NCI-H2107 treated with DMSO at 0.1 percent for 48 hours (cell line): ENCODE measurements around the gene CPLX3.

Experiments used
- DNase-seq: peaks from one replicate; lab custom pipeline; 2025; ENCODE audit not compliant: unreplicated experiment; lab: John Stamatoyannopoulos, UW

The CPLX3 gene

DNA sequence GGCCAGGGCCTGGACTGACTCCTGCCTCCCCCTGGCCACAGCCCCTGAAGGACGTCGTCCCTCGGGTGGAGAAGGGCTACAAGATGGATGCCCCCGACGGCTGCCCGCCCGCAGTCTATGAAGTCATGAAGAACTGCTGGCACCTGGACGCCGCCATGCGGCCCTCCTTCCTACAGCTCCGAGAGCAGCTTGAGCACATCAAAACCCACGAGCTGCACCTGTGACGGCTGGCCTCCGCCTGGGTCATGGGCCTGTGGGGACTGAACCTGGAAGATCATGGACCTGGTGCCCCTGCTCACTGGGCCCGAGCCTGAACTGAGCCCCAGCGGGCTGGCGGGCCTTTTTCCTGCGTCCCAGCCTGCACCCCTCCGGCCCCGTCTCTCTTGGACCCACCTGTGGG, 24.1 kb upstream of the CPLX3 start:
- DNase-seq: no peak

DNA sequence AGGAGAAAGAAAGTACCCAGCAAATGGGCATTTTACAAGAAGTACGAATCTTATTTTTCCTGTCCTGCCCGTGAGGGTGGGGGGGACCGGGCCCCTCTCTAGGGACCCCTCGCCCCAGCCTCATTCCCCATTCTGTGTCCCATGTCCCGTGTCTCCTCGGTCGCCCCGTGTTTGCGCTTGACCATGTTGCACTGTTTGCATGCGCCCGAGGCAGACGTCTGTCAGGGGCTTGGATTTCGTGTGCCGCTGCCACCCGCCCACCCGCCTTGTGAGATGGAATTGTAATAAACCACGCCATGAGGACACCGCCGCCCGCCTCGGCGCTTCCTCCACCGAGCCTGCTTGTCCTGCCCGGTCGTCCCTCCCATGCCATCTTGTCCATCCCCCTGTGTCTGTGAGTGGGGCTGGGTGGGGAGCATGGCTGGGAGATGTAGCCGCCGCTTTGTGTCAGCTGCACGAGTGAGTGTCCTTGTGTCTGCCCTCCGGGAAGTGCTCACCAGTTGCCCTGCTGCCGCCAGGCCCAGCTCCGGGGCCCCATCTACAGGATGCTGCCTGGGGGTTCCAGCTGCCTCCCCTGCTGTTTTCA, 23.5 kb upstream of the CPLX3 start:
- no peak for DNase-seq

DNA sequence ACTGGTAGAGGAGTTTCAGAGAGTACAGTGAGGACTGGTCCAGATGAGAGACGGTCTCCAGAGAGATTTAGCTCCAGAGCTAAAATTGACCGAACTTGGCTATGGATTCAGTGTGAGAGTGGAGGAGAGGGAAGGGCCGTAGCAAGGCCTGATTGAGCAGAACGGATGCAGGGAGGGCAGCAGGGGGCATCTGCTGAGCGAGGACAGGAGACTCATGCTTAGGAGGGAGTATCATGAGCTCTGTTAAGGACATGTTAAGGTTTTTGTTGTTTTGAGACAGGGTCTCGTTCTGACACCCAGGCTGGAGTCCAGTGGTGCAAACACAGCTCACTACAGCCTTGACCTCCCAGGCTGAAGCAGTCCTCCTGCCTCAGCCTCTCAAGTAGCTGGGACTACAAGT, 21.5 kb upstream of the CPLX3 start:
- no peak for DNase-seq

DNA sequence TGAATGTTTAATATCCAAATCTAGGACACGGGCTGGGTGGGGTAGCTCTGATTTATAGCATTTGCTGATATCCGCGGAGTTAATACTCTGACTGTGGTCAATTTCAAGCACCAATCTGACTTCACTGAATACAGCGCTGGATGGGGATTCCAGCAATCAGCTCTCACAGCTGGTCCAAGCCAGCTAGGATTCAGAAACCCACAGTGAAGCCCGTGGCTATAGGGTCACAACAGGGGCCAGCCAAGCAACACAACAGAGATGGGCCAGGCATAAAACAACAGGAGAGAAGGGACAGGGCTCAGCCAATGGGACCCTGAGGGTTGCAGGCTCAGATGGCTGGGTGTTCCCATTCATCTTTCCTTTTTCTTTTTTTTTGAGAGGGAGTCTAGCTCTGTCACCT, 19.1 kb upstream of the CPLX3 start:
- no peak for DNase-seq

DNA sequence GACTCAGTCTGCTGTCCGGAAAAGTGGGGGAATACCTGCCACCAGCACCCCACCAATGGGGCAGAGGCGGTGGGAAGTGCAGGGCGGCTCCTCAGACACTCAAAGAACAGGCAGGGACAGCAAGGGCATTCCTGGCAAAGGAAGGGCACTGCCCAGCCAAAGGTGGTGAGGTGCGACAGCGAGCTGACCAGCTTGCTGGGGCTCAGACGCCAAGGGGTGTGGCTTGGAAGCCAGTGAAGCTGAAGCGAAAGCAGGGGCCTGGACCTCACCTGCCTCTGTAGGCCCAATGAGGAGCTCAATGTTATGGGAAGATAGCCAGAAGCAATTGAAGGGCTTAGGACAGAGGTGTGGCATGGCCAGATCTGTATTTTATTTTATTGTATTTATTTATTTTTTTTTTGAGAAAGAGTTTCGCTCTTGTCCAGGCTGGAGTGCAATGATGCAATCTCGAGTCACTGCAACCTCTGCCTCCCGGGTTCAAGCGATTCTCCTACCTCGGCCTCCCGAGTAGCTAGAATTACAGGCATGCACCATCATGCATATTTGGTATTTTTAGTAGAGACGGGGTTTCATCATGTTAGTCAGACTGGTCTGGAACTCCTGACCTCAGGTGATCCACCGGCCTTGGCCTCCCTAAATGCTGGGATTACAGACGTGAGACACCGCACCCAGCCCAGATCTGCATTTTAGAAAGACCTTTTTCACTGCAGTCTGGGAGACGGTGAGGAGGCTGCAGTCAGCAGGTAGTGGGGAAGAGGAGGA, 18.2 kb upstream of the CPLX3 start:
- DNase-seq: no peak

DNA sequence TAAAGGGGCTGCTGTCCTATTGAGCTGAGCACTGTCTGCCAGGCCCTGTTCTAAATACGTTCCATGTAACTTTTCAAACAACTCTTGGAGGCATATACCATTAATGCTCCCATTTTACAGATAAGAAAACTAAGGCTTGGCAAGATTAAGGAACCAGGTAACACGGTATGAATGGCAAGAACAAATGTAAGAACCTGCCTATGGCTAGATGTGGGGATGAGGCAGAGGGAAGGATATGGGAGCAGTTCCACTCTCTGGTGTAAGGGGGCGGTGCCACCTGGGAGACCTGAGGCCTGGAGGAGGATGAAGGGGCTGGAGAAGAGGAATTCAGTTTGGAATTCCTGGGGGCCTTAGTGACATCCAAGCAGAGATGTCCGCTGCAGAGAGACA, 17.6 kb upstream of the CPLX3 start:
- DNase-seq: no peak

DNA sequence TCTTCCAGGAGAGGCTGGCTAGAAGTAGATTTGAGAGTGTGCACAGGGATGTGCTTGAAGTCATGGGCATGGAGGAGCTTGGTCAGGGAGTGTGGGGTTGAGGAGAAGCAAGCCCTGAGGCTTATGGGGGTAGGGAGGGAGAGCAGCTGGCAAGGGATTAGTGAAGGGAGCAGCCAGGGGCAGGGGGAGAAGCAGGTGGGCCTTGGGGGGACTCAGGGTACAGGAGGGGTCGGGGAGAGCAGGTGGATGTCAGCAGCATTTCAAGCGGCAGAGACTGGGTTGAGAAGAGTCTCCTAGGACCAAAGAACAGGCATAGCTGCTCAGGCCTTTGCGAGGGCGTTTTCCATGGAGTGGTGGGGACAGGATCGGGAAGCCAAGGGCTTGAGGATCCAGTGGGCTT, 17.2 kb upstream of the CPLX3 start:
- DNase-seq: no peak

DNA sequence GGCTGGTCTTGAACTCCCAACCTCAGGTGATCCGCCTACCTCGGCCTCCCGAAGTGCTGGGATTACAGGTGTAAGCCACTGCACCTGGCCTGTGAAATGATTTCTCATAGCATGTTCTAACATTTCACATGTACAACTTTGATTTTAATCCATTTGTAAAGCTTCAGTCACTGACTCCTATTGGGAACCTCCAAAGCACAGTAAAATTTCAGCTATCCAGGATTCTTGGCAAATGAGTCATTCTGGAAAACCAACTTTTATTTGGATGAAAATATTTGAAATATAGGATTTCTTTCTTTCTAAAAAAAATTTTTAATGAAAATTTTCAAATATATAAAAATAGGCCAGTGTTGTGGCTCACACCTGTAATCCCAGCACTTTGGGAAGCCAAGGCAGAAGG, 16.5 kb upstream of the CPLX3 start:
- DNase-seq: no peak

DNA sequence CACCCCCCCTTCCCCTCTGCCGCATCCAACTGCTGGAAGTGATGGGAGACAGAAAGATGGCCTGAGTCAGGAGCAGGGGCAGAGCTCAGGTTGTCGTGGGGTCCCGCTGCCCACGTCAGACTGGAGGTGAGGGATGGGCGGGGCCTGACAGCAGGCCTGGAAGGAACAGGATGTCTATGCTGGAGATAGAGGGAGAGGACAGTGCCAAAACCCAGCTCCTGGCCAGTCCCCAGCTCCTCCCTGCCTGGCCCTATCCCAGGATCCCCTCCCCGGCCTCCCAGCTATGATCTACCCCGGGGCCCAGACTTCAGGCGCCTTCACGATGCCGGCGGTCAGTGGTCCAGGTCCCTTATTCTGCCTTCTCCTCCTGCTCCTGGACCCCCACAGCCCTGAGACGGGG, 13.9 kb upstream of the CPLX3 start, which contains the start of gene LMAN1L:
TSS of gene LMAN1L (plus strand) at position 303 of the 400 bp plus-strand sequence. CDS start at position 323, 20 bp downstream.
- DNase-seq: no peak

DNA sequence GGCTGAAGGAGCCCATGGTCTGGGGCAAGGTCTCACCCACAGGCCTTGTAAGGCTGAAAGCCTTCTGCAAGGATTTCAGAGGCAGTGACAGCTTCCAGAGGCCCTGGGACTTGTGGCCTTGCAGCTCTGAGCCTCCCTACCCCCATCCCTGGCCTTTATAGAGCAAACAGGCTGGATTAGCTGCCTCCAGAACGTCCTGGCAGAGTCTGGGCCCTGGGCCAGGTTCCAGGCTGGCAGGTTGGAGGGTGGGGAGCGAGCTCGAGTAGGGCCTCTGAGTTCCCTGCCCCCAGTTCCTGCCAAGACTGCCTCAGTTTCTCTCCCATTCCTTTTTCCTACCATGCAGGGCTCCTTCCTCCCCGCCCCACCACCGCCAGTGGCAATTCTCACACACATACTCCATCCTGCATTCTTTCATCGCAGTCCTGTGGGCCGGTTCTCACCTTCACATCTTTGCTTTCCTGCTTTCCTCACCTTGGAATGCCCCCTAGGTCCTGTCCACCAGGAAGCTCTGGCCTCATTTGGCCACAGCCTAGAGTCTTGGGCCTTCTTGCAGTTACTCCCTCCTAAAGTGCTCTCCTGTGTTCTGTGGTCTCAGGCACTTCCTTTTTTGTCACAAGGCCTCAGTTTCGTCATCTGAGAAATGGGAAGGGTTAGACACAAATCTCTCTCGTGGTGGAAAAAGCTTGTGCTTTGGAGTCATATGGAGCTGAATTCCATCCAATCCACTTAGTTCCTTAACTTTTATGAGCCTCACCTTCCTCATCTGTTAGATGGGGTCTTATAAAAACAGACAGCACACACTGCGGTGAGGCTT, 11.1 kb upstream of the CPLX3 start:
- no peak for DNase-seq

DNA sequence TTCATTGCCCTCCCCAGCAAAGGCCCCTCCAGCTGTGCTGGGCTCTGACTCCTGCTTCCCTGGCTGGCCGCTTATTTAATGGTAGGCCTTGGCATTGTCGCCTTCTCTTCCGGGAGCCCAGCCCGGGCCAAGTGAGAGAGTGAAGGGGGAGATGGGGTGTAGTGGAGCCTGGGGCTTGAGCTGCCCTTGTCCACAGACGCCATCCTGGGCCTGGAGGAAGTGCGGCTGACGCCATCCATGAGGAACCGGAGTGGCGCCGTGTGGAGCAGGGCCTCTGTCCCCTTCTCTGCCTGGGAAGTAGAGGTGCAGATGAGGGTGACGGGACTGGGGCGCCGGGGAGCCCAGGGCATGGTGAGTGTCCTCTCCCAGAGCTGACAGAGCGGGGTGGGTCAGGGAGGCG, 10.5 kb upstream of the CPLX3 start:
- DNase-seq: no peak

DNA sequence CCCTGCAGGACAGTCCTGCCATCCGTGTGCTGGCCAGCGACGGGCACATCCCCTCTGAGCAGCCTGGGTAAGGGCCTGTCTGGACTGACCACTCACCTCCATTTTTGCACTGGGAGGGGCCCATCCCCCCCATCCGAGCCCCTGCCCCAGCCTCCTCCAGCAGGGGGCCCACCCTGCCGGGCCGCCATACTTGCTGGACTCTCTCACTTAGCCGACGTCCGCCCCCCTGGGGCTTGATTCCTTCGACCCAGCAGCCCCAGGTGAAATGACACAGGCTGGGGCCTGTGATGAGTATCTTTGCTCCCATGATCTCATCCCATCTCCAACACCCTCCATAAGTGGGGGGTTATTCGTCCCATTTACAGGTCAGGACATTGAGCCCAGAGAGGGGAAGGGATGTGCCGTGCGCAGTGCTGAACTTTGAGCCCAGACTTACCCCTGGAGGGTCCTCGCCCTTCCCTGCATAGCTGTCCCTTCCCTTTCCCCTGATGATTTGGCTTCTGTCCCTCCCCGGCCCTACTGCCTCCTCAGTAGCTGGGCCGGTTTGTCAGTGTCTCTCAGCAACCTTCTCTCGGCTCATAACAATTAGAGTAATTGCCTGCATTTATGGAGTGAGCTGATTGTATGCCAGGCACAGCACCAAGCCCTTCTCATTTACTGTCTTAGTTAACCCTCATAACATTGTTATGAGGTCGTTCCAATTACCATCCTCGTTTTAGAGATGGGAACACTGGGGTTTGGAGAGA, 9.6 kb upstream of the CPLX3 start:
- no peak for DNase-seq

DNA sequence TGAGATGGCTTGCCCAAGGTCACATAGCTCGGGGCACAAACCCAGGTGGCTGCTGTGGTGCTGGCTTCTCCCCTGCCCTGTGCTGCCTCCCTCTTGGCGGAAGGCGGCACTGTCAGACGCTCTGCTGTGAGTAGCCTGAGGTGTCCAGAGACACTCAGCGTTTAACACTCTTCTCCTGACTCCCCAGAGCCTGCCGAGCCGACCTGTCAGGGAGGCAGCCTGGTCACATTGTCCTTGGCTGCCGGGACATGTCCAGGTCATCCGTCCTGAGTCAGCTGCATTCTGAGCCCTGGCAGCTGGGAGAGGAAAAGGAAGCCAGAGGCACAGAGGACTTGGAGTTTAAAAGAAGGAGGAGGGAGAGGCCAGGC, 9.1 kb upstream of the CPLX3 start:
- no peak for DNase-seq

DNA sequence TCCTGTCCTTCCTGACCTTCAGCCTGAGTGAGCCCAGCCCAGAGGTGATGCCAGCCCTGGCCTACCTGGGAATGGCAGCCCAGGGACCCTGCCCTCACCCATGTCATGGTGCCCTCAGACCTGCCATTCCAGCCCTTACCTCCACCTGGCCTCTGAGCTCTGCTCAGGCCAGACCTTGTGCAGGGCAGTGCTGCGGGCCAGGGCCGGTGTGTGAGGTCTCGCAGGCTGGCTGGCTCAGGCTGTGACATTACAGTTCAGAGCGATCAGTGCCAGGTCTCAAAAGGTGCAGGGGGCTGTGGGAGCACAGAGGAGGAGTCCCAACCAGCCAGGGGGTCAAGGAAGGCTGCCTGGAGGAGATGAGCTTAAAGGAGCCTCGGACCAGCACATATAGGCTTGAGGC, 6.4 kb upstream of the CPLX3 start:
- no peak for DNase-seq

DNA sequence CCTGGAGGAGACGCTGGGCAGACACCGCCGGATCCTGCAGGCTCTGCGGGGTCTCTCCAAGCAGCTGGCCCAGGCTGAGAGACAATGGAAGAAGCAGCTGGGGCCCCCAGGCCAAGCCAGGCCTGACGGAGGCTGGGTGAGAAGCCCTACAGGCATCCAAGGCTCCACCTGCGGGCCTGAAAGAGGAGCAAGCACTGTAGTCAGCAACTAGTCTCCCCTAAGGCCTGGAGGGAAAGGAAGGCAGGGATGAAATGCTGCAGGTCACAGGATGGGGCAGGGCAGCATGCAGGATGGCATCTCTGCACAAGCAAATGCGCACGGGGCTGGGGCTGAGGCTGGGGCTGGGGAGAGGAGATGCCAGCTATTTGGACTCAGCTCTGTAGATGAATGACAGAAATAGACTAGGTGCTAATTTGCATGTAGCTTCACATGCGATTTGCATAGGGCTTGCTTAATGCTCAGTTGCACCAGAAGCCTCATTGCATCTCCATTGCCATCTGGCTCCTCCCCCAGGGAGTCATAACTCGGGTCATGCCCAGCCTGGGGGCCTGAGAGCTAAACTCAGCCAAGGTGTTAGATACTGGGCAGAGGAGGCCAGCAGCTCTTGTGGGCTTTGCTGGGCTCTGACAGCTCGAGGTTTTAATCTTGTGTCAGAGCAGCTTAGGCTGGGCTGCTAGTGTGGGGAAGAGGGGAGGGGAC, 5.2 kb upstream of the CPLX3 start:
- DNase-seq: no peak

DNA sequence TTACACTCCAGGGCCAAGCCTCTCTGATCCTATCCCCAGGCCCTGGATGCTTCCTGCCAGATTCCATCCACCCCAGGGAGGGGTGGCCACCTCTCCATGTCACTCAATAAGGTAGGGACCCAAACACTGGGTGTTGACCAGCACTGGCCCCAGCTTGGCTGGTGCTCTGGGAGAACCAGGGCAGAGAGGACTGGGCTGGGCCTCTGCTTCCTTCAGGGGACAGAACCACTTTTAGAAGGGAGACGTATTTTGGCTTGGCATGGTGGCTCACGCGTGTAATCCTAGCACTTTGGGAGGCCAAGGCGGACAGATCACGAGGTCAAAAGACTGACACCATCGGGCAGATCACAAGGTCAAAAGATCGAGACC, 4.7 kb upstream of the CPLX3 start:
- no peak for DNase-seq

DNA sequence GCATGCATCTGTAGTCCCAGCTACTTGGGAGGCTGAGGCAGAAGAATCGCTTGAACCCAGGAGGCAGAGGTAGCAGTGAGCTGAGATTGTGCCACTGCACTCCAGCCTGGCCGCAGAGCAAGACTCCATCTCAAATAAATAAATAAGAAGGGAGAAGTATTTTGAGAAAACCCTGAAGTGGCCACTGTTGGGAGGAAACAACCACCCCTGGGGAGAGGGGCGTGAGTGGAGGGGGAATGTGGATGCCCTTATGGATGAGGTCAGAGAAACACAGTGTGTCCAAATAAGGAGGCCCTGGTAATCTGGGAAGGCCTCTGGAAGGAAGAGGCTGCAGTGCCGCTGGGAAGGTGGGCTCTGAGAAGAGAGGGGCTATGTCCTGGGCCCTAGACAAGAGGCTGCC, 4.2 kb upstream of the CPLX3 start:
- DNase-seq: no peak

DNA sequence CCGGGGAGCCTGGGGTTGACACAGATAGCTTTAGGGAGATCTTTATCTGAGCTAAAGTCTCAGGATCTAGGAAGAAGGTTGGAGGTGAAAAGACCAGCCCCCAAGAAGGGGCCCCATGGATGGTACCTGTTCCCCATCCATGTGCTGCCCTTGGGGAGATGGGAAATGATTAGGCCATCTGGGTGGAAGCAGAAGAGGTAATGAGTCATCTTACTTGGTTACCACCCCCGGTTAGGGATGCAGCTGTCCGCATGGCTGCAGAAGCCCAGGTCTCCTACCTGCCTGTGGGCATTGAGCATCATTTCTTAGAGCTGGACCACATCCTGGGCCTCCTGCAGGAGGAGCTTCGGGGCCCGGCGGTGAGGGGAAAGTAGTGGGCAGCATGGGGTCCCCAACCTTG, 3.1 kb upstream of the CPLX3 start:
- no peak for DNase-seq

DNA sequence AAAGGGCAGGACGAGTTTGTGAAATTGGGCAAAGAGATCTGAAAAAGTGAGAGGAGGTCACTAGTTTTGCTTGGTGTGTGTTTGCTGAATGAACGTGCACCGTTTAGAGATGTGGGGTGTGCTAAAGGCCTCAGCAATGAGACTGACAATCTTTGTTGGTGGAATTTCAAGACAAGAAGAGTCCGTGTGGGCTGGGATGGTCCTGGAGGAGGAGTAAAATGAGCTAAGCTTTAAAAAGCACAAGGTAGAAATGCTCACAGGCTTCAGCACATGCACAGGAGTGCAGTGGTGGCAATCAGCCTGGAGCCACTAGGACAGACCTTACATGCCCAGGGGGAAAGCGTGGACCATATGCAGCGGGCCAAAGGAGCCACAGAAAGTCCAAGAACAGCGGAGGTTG, 1.5 kb upstream of the CPLX3 start:
- no peak for DNase-seq

DNA sequence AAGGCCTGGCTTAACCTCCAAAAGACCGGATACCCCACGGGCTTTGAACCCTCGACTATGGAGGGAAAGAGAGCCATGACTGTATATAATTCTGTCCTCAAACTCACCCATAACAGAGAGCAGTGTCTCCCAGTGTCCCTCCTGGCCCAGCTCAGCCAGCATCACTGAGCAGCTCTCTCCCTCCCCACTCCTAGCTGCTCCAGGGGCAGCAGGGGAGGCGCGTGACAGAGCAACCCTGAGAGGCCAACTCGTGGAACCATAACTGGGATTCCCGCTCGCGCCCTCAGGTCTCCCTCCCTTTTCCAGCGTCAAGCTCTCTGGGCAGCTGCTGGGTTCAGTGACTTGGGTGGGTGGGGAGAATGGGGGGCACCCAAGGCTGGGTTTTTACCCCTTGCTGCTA, 561 bp upstream of the CPLX3 start:
- no peak for DNase-seq

DNA sequence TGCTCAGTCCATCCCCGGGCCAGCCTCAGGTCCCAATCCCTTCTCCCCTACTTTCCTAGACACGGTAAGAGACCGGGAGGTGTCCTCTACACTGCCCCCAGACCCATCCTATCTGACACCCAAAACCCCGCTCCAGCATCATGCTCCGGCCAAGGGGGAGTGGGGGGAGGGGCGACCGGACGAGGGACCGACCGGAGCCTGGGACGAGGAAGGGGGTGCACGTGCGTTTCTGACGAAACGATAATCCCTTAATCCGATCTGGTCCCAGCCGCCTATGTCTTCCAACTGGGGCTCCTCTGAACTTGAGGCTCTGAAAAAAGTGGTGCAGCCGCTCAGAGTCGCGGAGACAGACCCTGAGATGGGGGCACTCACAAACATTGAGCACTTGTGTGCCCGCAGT, 494 bp downstream of the CPLX3 start:
- no peak for DNase-seq
